ENCODE measurements around the gene ZFP28.

Gene ZFP28

GRCh38 chr19:56601375-56601774, 62.6 kb downstream of the ZFP28 start:
- H3K27me3 ChIP-seq (ENCODE audit: control insufficient read depth in 1 of 2, insufficient read depth in 2 of 2, low read length in 2 of 2): no peaks in the 10 kb centered on the region
- H3K9me3 ChIP-seq (ENCODE audit: low read length): peaks cover 18% of the 10 kb centered on the region
- peaks cover 25% of the 10 kb centered on the region for H3K36me3 ChIP-seq (ENCODE audit: insufficient read depth, low read length)
- no peak overlapping the region for H3K4me3 ChIP-seq (ENCODE audit: low read depth in 1 of 2, low read length in 2 of 2)
- no peak overlapping the region for H3K9ac ChIP-seq (ENCODE audit: low read length)
- no peak overlapping the region for H3K27ac ChIP-seq (ENCODE audit: low read depth, low read length)
- H3K4me1 ChIP-seq (ENCODE audit: insufficient read depth, low read length): peaks cover 4% of the 10 kb centered on the region

- no peak overlapping the region for H3K27ac ChIP-seq (ENCODE audit: low read depth, low read length)
- H3K36me3 ChIP-seq (ENCODE audit: insufficient read depth, low read length): peaks cover 25% of the 10 kb centered on the region
- H3K9me3 ChIP-seq (ENCODE audit: low read length): peaks cover 18% of the 10 kb centered on the region
These were observed 65.1 kb downstream of the ZFP28 start for GRCh38 chr19:56603829-56604228.

More at GRCh38 chr19:56603829-56604228, 65.1 kb downstream of the ZFP28 start:
- Histone ChIP-seq H3K4me3 (ENCODE audit: low read depth in 1 of 2, low read length in 2 of 2) (no peak overlapping the region), H3K9ac (ENCODE audit: low read length) (no peak overlapping the region), H3K4me1 (ENCODE audit: insufficient read depth, low read length) (no peaks in the 10 kb centered on the region), H3K27me3 (ENCODE audit: control insufficient read depth in 1 of 2, insufficient read depth in 2 of 2, low read length in 2 of 2) (no peaks in the 10 kb centered on the region)
